HEK293 (cell line): ENCODE results near the gene CD151.

Experiments used
- CTCF ChIA-PET: fragments of 350-600 bp; formaldehyde crosslinking; extraction: SDS; loops from one replicate; lab custom pipeline; 2021; ENCODE audit warnings: antibody characterized with exemption; lab: Yijun Ruan, JAX
- POLR2A ChIA-PET: fragments of 300-600 bp; formaldehyde crosslinking; extraction: SDS; loops from one replicate; lab custom pipeline; 2020; ENCODE audit warnings: antibody characterized with exemption, inconsistent platforms; lab: Yijun Ruan, JAX
- H3K27ac ChIP-seq: fragments of 200-500 bp; sonication (Bioruptor generic); 2 replicates; pipeline ENCODE4 v1.5.1; 2014; ENCODE audit warnings: low read depth, low read length, control low read depth, inconsistent platforms; ENCODE audit errors: extremely low read depth
- H3K36me3 ChIP-seq, 2 experiments: fragments of 200-500 bp in 1 of 2; sonication (Bioruptor generic) in 1 of 2; 1 replicate in 1 of 2; 2 replicates in 1 of 2; pipeline ENCODE4 v1.5.1; 2014 to 2017; ENCODE audit warnings: inconsistent platforms in 2 of 2, low read length in 2 of 2; ENCODE audit not compliant: control insufficient read depth in 2 of 2, insufficient read depth in 1 of 2
- H3K4me1 ChIP-seq: fragments of 200-500 bp; sonication (Bioruptor generic); 2 replicates; pipeline ENCODE4 v1.5.1; 2014; ENCODE audit warnings: mild to moderate bottlenecking, low read length, inconsistent platforms; ENCODE audit not compliant: control insufficient read depth, insufficient read depth
- H3K4me3 ChIP-seq: 2 replicates; pipeline ENCODE4 v1.5.1; 2011; ENCODE audit warnings: low read depth, mild to moderate bottlenecking, control low read depth, low read length, moderate library complexity
- H3K9me3 ChIP-seq: fragments of 200-500 bp; sonication (Bioruptor generic); 2 replicates; pipeline ENCODE4 v1.5.1; 2014; ENCODE audit warnings: low read depth, low read length, inconsistent platforms; ENCODE audit not compliant: control insufficient read depth, insufficient read depth
- ATF2 ChIP-seq: fragments of 450-650 bp; formaldehyde crosslinking; IDR thresholded peaks from 2 replicates; pipeline ENCODE4 v1.5.1; 2016; ENCODE audit warnings: missing biosample characterization, missing genetic modification characterization, low read depth
- CTCF ChIP-seq: fragments of 450-650 bp; formaldehyde crosslinking; IDR thresholded peaks from 2 replicates; pipeline ENCODE4 v1.5.1; 2016; ENCODE audit warnings: missing biosample characterization, missing genetic modification characterization
- GLIS2 ChIP-seq: fragments of 450-650 bp; formaldehyde crosslinking; IDR thresholded peaks from 2 replicates; pipeline ENCODE4 v1.5.1; 2016; ENCODE audit warnings: missing biosample characterization, missing genetic modification characterization
- IKZF3 ChIP-seq: fragments of 450-650 bp; IDR thresholded peaks from 2 replicates; pipeline ENCODE4 v1.5.0; 2018; ENCODE audit warnings: missing biosample characterization, mild to moderate bottlenecking, missing genetic modification characterization, moderate library complexity
- KLF7 ChIP-seq: fragments of 450-650 bp; formaldehyde crosslinking; IDR thresholded peaks from 2 replicates; pipeline ENCODE4 v1.5.1; 2016; ENCODE audit warnings: missing biosample characterization, missing genetic modification characterization, borderline replicate concordance
- KLF9 ChIP-seq: fragments of 450-650 bp; formaldehyde crosslinking; IDR thresholded peaks from 2 replicates; pipeline ENCODE4 v1.5.1; 2016; ENCODE audit warnings: missing biosample characterization, missing genetic modification characterization, low read depth
- PBX3 ChIP-seq: sonication (generic); formaldehyde crosslinking; IDR thresholded peaks from 2 replicates; pipeline ENCODE4 v1.8.1; 2022; ENCODE audit warnings: mild to moderate bottlenecking, moderate library complexity, missing genetic modification reagents
- PRDM1 ChIP-seq: fragments of 450-650 bp; formaldehyde crosslinking; IDR thresholded peaks from 2 replicates; pipeline ENCODE4; 2016; ENCODE audit warnings: missing biosample characterization, missing genetic modification characterization
- SP3 ChIP-seq: fragments of 450-650 bp; formaldehyde crosslinking; IDR thresholded peaks from 2 replicates; pipeline ENCODE4 v1.5.1; 2016; ENCODE audit warnings: missing biosample characterization, missing genetic modification characterization
- ZBTB11 ChIP-seq: fragments of 450-650 bp; formaldehyde crosslinking; conservative IDR thresholded peaks from 2 replicates; pipeline ENCODE4 v1.5.1; 2016; ENCODE audit warnings: low read depth, missing biosample characterization, missing genetic modification characterization
- ZBTB26 ChIP-seq: fragments of 450-650 bp; formaldehyde crosslinking; optimal IDR thresholded peaks from 2 replicates; pipeline ENCODE3; 2016; ENCODE audit warnings: missing biosample characterization, mild to moderate bottlenecking, missing genetic modification characterization
- ZBTB8A ChIP-seq: fragments of 450-650 bp; formaldehyde crosslinking; IDR thresholded peaks from 2 replicates; pipeline ENCODE4 v1.5.1; 2016; ENCODE audit warnings: missing biosample characterization, missing genetic modification characterization
- ZFP3 ChIP-seq: fragments of 450-650 bp; formaldehyde crosslinking; IDR thresholded peaks from 2 replicates; pipeline ENCODE4 v1.5.1; 2016; ENCODE audit warnings: low read depth, missing biosample characterization, missing genetic modification characterization
- ZNF112 ChIP-seq: fragments of 450-650 bp; formaldehyde crosslinking; IDR thresholded peaks from 2 replicates; pipeline ENCODE4 v1.5.0; 2017; ENCODE audit warnings: missing biosample characterization, missing genetic modification characterization
- ZNF121 ChIP-seq: fragments of 450-650 bp; formaldehyde crosslinking; IDR thresholded peaks from 2 replicates; pipeline ENCODE4 v1.5.1; 2016; ENCODE audit warnings: missing biosample characterization, missing genetic modification characterization
- ZNF391 ChIP-seq: fragments of 450-650 bp; formaldehyde crosslinking; IDR thresholded peaks from 2 replicates; pipeline ENCODE4 v1.5.1; 2016; ENCODE audit warnings: low read depth, missing biosample characterization, missing genetic modification characterization, borderline replicate concordance
- ZNF394 ChIP-seq: fragments of 450-650 bp; formaldehyde crosslinking; IDR thresholded peaks from 2 replicates; pipeline ENCODE4 v1.5.1; 2016; ENCODE audit warnings: missing biosample characterization, missing genetic modification characterization, mild to moderate bottlenecking, moderate library complexity, borderline replicate concordance
- ZNF514 ChIP-seq: fragments of 450-650 bp; formaldehyde crosslinking; IDR thresholded peaks from 2 replicates; pipeline ENCODE4 v1.5.1; 2016; ENCODE audit warnings: missing biosample characterization, missing genetic modification characterization
- ZNF580 ChIP-seq: fragments of 450-650 bp; formaldehyde crosslinking; IDR thresholded peaks from 2 replicates; pipeline ENCODE4 v1.5.1; 2016; ENCODE audit warnings: missing biosample characterization, missing genetic modification characterization
- ZNF596 ChIP-seq: fragments of 450-650 bp; IDR thresholded peaks from 2 replicates; pipeline ENCODE4 v1.5.0; 2018; ENCODE audit warnings: missing biosample characterization, mild to moderate bottlenecking, missing genetic modification characterization, moderate library complexity
- ZSCAN16 ChIP-seq: fragments of 450-650 bp; formaldehyde crosslinking; IDR thresholded peaks from 2 replicates; pipeline ENCODE4 v1.5.1; 2016; ENCODE audit warnings: missing biosample characterization, missing genetic modification characterization

CD151 gene

GRCh38 chr11:872799-873198 lies 40.0 kb downstream of the CD151 start:
- ChIA-PET POLR2A (no interaction called here), CTCF (no interaction called here)
- Histone ChIP-seq H3K9me3 (no peaks in the 10 kb centered on the region), H3K36me3 (peaks cover 0 to 61% of the 10 kb centered on the region in 2 experiments; a peak in 2 of 3 replicates), H3K27ac (no peak overlapping the region), H3K4me1 (no peaks in the 10 kb centered on the region), H3K4me3 (no peak overlapping the region)
- TF ChIP-seq GLIS2 (tag by site-specific recombination) (0 out of 2 replicates have a peak, but pooled peaks have one; percentile 36), ZSCAN16 (tag by site-specific recombination) (no peak), ZNF112 (tag by site-specific recombination) (no peak), ZFP3 (no peak)

GRCh38 chr11:873706-874105 lies 41.0 kb downstream of the CD151 start:
- no peaks in the 10 kb centered on the region for H3K9me3 ChIP-seq
- H3K27ac ChIP-seq, result no peak overlapping the region
- ChIA-PET POLR2A (no interaction called here), CTCF (interaction anchor here (1.3 kb wide), 1 partner anchor 52 kb away, joined by 3 read pairs; the partner anchor contains the start of gene AP2A2)
- peaks cover 0 to 56% of the 10 kb centered on the region in 2 experiments; a peak in 2 of 3 replicates for H3K36me3 ChIP-seq
- H3K4me1 ChIP-seq, result no peaks in the 10 kb centered on the region
- TF ChIP-seq ZNF514 (tag by site-specific recombination) (no peak), ZBTB8A (tag by site-specific recombination) (no peak), ATF2 (tag by site-specific recombination) (no peak), ZBTB26 (no peak), ZNF580 (no peak), ZSCAN16 (tag by site-specific recombination) (no peak), ZNF391 (no peak), ZNF121 (tag by site-specific recombination) (no peak), KLF7 (tag by site-specific recombination) (no peak), IKZF3 (no peak), SP3 (no peak), PBX3 (no peak), PRDM1 (no peak), ZBTB11 (tag by site-specific recombination) (no peak), ZNF394 (tag by site-specific recombination) (no peak), ZNF596 (tag by site-specific recombination) (no peak), KLF9 (tag by site-specific recombination) (no peak), CTCF (no peak)
- no peak overlapping the region for H3K4me3 ChIP-seq
